HG03457 (cell line): ENCODE data around the gene CPZ.
"Not testable (repeated sequence)": the region's sequence is repeated elsewhere in the genome, so short reads cannot be mapped to it uniquely, and the experiment has no call there.

Source experiments
- ATAC-seq: cut with Tn5 transposase; IDR thresholded peaks from one replicate; pipeline ENCODE4 v1.9.1; 2021; ENCODE audit warnings: moderate number of reproducible peaks; ENCODE audit not compliant: unreplicated experiment

The CPZ gene

GRCh38 chr4:8634773-8635172 lies 42.2 kb downstream of the CPZ start:
- not testable (repeated sequence) for ATAC-seq

- ATAC-seq = not testable (repeated sequence)
These were observed 43.5 kb downstream of the CPZ start for GRCh38 chr4:8635897-8636554.

- no peak for ATAC-seq
These were observed 45.0 kb downstream of the CPZ start for GRCh38 chr4:8637456-8637984.

- no peak for ATAC-seq
These were observed 46.5 kb downstream of the CPZ start for GRCh38 chr4:8639021-8639420.

- ATAC-seq = no peak
These were observed 47.5 kb downstream of the CPZ start for GRCh38 chr4:8639777-8640720.

- ATAC-seq = no peak
These were observed 48.3 kb downstream of the CPZ start for GRCh38 chr4:8640816-8641215.

- no peak for ATAC-seq
These were observed 48.7 kb downstream of the CPZ start for GRCh38 chr4:8641256-8641655.

GRCh38 chr4:8641931-8642650 lies 49.5 kb downstream of the CPZ start:
- ATAC-seq = no peak

GRCh38 chr4:8642651-8643321 lies 50.2 kb downstream of the CPZ start:
- ATAC-seq = no peak

GRCh38 chr4:8643441-8643840 lies 50.9 kb downstream of the CPZ start:
- ATAC-seq = no peak

GRCh38 chr4:8643986-8644385 lies 51.4 kb downstream of the CPZ start:
- ATAC-seq = no peak

- ATAC-seq = no peak
These were observed 51.9 kb downstream of the CPZ start for GRCh38 chr4:8644461-8644891.

GRCh38 chr4:8644966-8645752 lies 52.6 kb downstream of the CPZ start:
- no peak for ATAC-seq

- no peak for ATAC-seq
These were observed 53.2 kb downstream of the CPZ start for GRCh38 chr4:8645753-8646124.

- ATAC-seq = no peak
These were observed 53.9 kb downstream of the CPZ start for GRCh38 chr4:8646296-8647093.

GRCh38 chr4:8647094-8647570 lies 54.6 kb downstream of the CPZ start:
- no peak for ATAC-seq

GRCh38 chr4:8647626-8648025 lies 55.1 kb downstream of the CPZ start:
- no peak for ATAC-seq

GRCh38 chr4:8648296-8648695 lies 55.7 kb downstream of the CPZ start:
- ATAC-seq = no peak
